Mesothelial cell of epicardium (in vitro differentiated cells): Measurements from ENCODE around the gene GFOD2. TPM values are rescaled to one million over a fixed set of nuclear protein-coding genes. Genes with fewer than 3 reads are reported as not detected.

ENCODE experiments used
- DNase-seq, 2 experiments: peaks; one replicate each; pipeline ENCODE4 v3.0.0; 2021; ENCODE audit warnings: low spot score in 2 of 2; ENCODE audit not compliant: unreplicated experiment in 2 of 2
- H3K27ac Mint-ChIP-seq: 2 replicates; pipeline ENCODE4 v1.8.0; 2021; ENCODE audit warnings: mixed read lengths
- H3K27me3 Mint-ChIP-seq: 2 replicates; pipeline ENCODE4 v1.8.0; 2021; ENCODE audit warnings: low read depth, mixed read lengths
- H3K36me3 Mint-ChIP-seq: 2 replicates; pipeline ENCODE4 v1.8.0; 2021; ENCODE audit warnings: mixed read lengths
- H3K4me1 Mint-ChIP-seq: 2 replicates; pipeline ENCODE4 v1.8.0; 2021; ENCODE audit warnings: mixed read lengths
- H3K4me3 Mint-ChIP-seq: 2 replicates; pipeline ENCODE4 v1.8.0; 2021; ENCODE audit warnings: mild to moderate bottlenecking, moderate library complexity, mixed read lengths
- H3K9me3 Mint-ChIP-seq: 2 replicates; pipeline ENCODE4 v1.8.0; 2021; ENCODE audit warnings: mixed read lengths
- total RNA-seq: library from RNA; stranded (reverse); gene quantifications from 3 replicates; pipeline ENCODE4 v1.2.1, GENCODE V29; 2021
- TF ChIP-seq, protein P1 (sequence below): fragments of 200-600 bp; sonication (generic); IDR thresholded peaks from one replicate; pipeline ENCODE4 v1.5.0; 2021; ENCODE audit warnings: antibody characterized with exemption; ENCODE audit not compliant: unreplicated experiment

GFOD2 gene
- total RNA-seq, 1 donor from 2014 or later = 27.0 TPM

GRCh38 chr16:67656344-67657016 lies 62.6 kb downstream of the GFOD2 start:
- Mint-ChIP-seq H3K9me3 (no peaks in the 10 kb centered on the region), H3K27me3 (peaks cover 34% of the 10 kb centered on the region)
- no peak for DNase-seq

DNA sequence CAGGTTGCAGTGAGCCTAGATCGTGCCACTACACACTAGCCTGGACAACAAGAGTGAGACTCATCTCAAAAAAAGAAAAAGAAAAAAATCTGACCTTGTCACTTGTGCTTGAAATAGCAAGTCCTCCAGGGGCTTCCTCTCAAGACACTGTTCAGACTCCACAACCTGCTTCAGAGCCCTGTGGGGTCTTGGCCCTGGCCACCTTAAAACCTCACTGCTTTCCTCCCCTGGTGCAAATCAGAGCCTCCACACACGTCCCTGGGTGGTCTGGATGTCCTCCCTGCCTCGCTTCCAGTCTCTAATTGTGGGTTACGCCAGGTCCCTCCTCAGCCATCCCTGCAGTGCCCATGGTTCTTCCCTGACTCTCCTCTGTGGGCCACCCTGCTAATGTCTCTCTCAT lies 63.8 kb downstream of the GFOD2 start:
- Mint-ChIP-seq H3K27ac (no peak overlapping the region), H3K36me3 (no peaks in the 10 kb centered on the region), H3K4me3 (no peak overlapping the region), H3K4me1 (peaks cover 15% of the 10 kb centered on the region), H3K27me3 (peaks cover 44% of the 10 kb centered on the region), H3K9me3 (no peaks in the 10 kb centered on the region)
- no peak for DNase-seq
- TF ChIP-seq, protein P1, sequence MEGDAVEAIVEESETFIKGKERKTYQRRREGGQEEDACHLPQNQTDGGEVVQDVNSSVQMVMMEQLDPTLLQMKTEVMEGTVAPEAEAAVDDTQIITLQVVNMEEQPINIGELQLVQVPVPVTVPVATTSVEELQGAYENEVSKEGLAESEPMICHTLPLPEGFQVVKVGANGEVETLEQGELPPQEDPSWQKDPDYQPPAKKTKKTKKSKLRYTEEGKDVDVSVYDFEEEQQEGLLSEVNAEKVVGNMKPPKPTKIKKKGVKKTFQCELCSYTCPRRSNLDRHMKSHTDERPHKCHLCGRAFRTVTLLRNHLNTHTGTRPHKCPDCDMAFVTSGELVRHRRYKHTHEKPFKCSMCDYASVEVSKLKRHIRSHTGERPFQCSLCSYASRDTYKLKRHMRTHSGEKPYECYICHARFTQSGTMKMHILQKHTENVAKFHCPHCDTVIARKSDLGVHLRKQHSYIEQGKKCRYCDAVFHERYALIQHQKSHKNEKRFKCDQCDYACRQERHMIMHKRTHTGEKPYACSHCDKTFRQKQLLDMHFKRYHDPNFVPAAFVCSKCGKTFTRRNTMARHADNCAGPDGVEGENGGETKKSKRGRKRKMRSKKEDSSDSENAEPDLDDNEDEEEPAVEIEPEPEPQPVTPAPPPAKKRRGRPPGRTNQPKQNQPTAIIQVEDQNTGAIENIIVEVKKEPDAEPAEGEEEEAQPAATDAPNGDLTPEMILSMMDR = no peak

More at GRCh38 chr16:67656344-67657016, 62.6 kb downstream of the GFOD2 start:
- TF ChIP-seq, protein P1 = no peak
- Mint-ChIP-seq H3K4me3 (no peak overlapping the region), H3K27ac (no peak overlapping the region), H3K36me3 (no peaks in the 10 kb centered on the region), H3K4me1 (peaks cover 20% of the 10 kb centered on the region)

GRCh38 chr16:67654403-67654911 lies 64.7 kb downstream of the GFOD2 start:
- H3K4me3 Mint-ChIP-seq = no peak overlapping the region

GRCh38 chr16:67653789-67654402 lies 65.2 kb downstream of the GFOD2 start:
- Mint-ChIP-seq H3K4me1 (peaks cover 6% of the 10 kb centered on the region), H3K9me3 (no peaks in the 10 kb centered on the region), H3K36me3 (no peaks in the 10 kb centered on the region), H3K27me3 (peaks cover 50% of the 10 kb centered on the region), H3K4me3 (peak overlapping the region; percentile 69), H3K27ac (no peak overlapping the region)
- no peak for DNase-seq
- TF ChIP-seq, protein P1 = no peak

More at GRCh38 chr16:67654403-67654911, 64.7 kb downstream of the GFOD2 start:
- no peaks in the 10 kb centered on the region for H3K36me3 Mint-ChIP-seq
- no peak for DNase-seq
- H3K27me3 Mint-ChIP-seq = peaks cover 50% of the 10 kb centered on the region
- TF ChIP-seq, protein P1 = no peak
- peaks cover 11% of the 10 kb centered on the region for H3K4me1 Mint-ChIP-seq
- no peaks in the 10 kb centered on the region for H3K9me3 Mint-ChIP-seq
- no peak overlapping the region for H3K27ac Mint-ChIP-seq

DNA sequence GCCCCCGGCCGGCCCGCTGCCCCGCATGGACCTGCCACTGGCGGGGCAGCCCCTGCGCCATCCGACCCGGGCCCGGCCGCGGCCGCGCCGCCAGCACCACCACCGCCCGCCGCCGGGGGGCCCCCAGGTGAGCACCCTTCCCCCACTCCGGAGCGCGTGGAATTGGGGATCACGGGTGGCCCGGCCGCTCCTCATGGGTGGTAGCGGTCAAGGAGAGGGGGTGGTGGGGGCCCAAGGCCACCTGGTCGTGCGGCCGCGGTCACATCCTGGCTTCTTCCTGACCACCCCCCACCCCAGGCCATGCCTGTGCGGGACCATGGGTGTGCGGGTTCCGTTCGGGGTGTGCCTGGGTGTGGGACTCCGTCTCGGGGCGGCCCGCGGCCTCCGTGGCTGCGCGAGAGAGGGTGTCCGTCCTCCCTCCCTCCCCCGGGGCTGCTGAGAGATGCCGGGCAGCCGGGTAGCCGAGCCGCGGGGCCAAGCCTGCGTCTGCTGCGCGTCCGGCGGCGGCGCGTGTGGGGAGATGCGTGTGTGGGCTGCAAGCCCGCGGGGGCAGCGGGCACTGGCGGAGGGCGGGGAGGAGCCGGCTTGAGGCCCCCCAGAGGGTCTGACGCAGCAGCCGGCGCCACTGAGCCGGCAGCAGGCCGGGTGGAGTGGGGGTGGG lies 65.9 kb downstream of the GFOD2 start:
- Mint-ChIP-seq H3K4me3 (peak overlapping the region; percentile 69), H3K4me1 (peaks cover 4% of the 10 kb centered on the region), H3K9me3 (no peaks in the 10 kb centered on the region), H3K27me3 (peaks cover 50% of the 10 kb centered on the region), H3K27ac (no peak overlapping the region), H3K36me3 (no peaks in the 10 kb centered on the region)
- no peak for DNase-seq
- TF ChIP-seq, protein P1 = peak; percentile 55
